GM12865 (cell line): ENCODE measurements around the gene MED27.

Experiments used
- DNase-seq: peaks from one replicate; pipeline ENCODE4 v3.0.0; 2010; ENCODE audit warnings: low read depth
- H3K4me3 ChIP-seq: 2 replicates; pipeline ENCODE4 v1.5.1; 2011; ENCODE audit warnings: mild to moderate bottlenecking, low read depth, low read length, control low read depth
- CTCF ChIP-seq: IDR thresholded peaks from 2 replicates; pipeline ENCODE4 v1.5.1; 2011; ENCODE audit warnings: low read length, control low read depth, low read depth, inconsistent platforms; ENCODE audit not compliant: insufficient read depth; ENCODE audit errors: missing control alignments

The MED27 gene

GRCh38 chr9:131851414-131851813 is 228.3 kb downstream of the MED27 start:
- no peak for TF ChIP-seq CTCF
- DNase-seq: no peak
- no peak overlapping the region for H3K4me3 ChIP-seq

GRCh38 chr9:131849391-131849790 is 230.3 kb downstream of the MED27 start:
- DNase-seq: no peak
- no peak overlapping the region for H3K4me3 ChIP-seq
- no peak for TF ChIP-seq CTCF

GRCh38 chr9:131848570-131849160 is 231.0 kb downstream of the MED27 start:
- DNase-seq: no peak
- TF ChIP-seq CTCF: no peak
- H3K4me3 ChIP-seq: no peak overlapping the region

GRCh38 chr9:131847665-131848354 is 231.9 kb downstream of the MED27 start:
- TF ChIP-seq CTCF: no peak
- no peak overlapping the region for H3K4me3 ChIP-seq
- DNase-seq: no peak

- DNase-seq: no peak
- no peak for TF ChIP-seq CTCF
- no peak overlapping the region for H3K4me3 ChIP-seq
Measured at GRCh38 chr9:131845305-131846298, 234.1 kb downstream of the MED27 start.

GRCh38 chr9:131844745-131845118 is 234.9 kb downstream of the MED27 start:
- no peak for DNase-seq
- TF ChIP-seq CTCF: no peak
- H3K4me3 ChIP-seq: no peak overlapping the region
